ENCODE results near the gene GGNBP2.

GGNBP2 gene

GRCh38 chr17:36629970-36630502 lies 85.3 kb downstream of the GGNBP2 start:
- no peak for DNase-seq (ENCODE audit: low read depth)

- no peak for DNase-seq (ENCODE audit: low read depth)
Measured at GRCh38 chr17:36631022-36631421, 86.3 kb downstream of the GGNBP2 start.

- DNase-seq (ENCODE audit: low read depth): no peak
Measured at GRCh38 chr17:36632916-36633771, 88.4 kb downstream of the GGNBP2 start.
